Adipose tissue (tissue), 3 donors: Measurements from ENCODE around the gene MSANTD1. TPM values are rescaled to one million over a fixed set of nuclear protein-coding genes. Genes with fewer than 3 reads are reported as not detected.

Experiments
- H3K27ac ChIP-seq: one replicate; pipeline ENCODE4 v1.5.1; 2013; ENCODE audit warnings: low read depth, low read length
- WGBS, 3 donors: extraction: QIAGEN DNeasy Blood & Tissue Kit; methylation state at CpG; one replicate each; pipeline ENCODE4 v1.1.7; 2013; 5-methylcytosine and 5-hydroxymethylcytosine counted together
- polyA plus RNA-seq, 3 donors: library from polyadenylated mRNA; stranded (reverse); fragments of 200-250 nt; gene quantifications; one replicate each; pipeline ENCODE4 v1.2.3, GENCODE V29; 2013
- donor health status: healthy with polysubstance abuse.
- donor health status: Bipolar disorder and iron deficiency.
- donor health status: healthy.

The MSANTD1 gene
- polyA plus RNA-seq, 3 donors, result 0.22 to 0.36 TPM; not detected in 1

DNA sequence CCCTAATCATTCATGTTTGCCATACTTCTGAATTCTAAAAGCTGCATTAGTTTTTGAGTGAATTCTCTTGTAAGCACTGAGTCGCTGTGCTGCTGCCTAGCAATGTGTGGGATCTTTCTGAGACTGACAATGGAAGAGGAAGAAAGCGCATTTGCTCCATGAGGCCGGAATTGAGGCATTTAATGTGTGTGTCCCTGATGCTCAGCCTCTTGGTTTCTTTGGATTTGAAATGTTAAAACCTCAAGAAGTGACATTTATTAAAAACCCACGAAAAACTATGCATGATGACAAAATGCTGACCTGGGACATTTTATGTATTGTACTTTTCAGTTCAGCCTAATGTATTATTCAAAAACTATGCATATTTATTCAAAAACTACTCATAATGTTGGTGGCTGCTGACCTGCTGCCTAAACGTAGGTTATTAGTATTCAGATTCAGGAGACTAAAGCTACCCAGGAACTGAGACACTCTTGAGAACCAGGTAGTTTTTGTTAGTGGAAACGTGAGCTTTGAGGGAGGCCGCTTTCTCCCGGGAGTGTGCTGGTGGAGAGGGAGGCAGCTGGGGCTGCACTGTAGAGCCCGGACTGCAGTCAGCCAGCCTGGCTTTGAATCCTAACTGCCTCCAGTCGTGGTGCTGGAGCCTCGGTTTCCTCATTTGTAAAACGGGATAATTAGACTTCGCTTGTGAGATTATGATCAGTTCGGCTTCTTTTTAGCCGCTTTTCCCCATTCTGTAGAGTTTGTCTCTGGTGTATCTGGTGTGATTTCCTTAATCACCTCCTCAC is 55.2 kb downstream of the MSANTD1 start:
- H3K27ac ChIP-seq, result no peak overlapping the region
- WGBS, 3 donors, result 76 to 92% (median 80%) methylated on average over 15 of the region's 15 CpGs

DNA sequence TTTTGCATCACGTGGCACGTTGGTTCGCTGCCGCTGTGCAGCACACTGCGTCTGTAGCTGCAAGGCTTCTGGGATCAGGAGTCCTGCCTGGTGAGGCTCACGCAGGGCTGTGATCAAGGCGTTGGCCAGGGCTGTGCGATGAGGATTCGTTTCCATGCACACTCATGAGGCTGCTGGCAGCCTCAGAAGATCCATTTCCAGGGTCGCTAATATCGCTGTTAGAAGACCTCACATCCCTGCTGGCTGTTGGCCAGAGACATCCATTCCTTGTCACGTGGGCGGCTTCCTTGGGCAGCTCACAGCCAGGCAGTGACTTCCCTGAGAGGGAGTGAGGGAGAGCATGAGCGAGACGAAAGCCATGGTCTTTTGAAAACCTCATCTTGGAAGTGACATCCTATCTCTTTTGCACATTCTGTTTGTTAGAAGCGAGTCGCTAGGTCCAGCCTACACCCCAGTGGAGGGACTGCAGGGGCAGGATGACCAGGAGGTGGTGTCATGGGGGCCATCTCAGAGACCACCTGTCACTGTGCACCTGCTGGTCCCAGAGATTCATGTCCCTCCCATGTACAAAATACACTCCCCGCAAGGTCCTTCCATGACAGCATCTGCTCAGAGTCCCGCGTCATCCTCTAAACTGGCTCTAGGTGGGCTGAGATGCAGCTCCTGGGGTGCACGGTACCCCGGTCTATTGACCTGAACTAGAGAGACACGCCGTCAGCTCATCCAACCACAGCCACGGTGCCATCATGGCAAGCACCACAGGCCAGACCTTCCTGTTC is 56.1 kb downstream of the MSANTD1 start:
- no peak overlapping the region for H3K27ac ChIP-seq
- WGBS, 3 donors, result 50 to 79% (median 53%) methylated on average over 25 of the region's 25 CpGs

DNA sequence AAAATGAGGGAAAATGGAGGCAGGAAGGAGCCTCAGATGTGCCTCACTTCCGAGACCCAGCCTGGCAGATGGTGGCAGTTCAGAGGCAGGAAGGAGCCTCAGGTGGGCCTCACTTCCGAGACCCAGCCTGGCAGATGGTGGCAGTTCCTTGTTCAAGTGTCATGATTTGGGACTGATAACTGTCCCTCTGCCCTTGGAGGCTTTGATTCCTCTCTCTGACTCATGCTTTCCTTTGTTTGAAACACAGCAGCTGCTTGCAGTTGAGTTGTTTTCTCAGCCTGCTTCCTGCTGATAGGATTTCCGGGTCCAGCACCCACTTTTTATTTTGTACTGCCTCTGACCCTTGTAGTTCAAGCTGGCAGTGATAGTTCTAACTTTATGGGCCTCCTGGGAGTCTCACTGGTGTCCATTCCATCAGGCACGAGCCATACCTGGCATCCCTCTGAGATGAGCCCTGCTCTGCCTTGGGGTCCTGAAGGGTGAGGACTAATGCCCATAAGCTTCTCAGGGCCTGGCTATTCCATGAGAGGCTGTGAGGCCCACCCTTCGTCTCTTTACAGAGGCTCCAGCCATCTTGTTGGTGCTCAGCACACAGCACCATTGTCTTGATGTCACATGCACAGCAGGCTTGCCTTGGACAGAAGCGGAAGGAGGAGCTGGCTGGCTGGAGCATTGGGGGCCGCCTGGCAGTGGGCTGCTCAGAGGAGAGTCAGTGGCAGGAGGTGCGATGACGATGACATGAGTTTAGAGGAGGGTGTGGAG is 56.8 kb downstream of the MSANTD1 start:
- H3K27ac ChIP-seq, result no peak overlapping the region
- WGBS, 3 donors, result 63 to 70% (median 68%) methylated on average over 9 of the region's 9 CpGs

Other genes starting within 250 kb of the MSANTD1 start
- not detected for gene HTT-AS, start 174.6 kb upstream of the MSANTD1 start, polyA plus RNA-seq
- gene HTT, start 174.5 kb upstream of the MSANTD1 start, polyA plus RNA-seq, result 10 to 100 TPM; 10.2 to 19.0 (median 12.2) TPM
- gene RGS12, start 43.9 kb downstream of the MSANTD1 start, polyA plus RNA-seq, result 10 to 100 TPM in 2 of 3 donors, 1 to 10 TPM in 1; 6.9 to 16.6 (median 16.3) TPM
- gene HGFAC, start 192.8 kb downstream of the MSANTD1 start, polyA plus RNA-seq, result under 1 TPM in 2 of 3 donors, not detected in 1; 0.24 to 0.46 TPM
- 1 to 10 TPM in 1 of 3 donors, under 1 TPM in 2; 0.11 to 2.1 (median 0.18) TPM for gene DOK7, start 214.1 kb downstream of the MSANTD1 start, polyA plus RNA-seq